ENCODE data around the gene EPDR1.

DNA sequence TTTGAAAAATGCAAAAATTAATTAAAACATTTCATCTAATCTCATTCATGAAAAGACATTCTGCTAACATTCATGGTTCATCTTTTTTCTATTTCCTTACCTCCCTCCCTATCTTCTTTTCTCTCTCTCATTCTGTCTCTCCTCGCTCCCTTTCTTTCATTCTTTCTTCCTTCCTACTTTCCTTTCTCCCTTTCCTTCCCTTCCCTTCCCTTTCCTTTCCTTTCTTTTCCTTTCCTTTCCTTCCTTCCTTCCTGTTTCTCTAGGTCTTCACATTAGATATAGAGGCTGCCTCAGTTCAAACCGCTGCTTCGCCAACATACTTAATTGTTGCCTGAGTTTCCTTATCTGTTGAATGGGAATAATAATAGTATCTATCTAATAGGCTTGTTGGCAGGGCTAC is 25.8 kb upstream of the EPDR1 start:
- TF ChIP-seq, protein P1, sequence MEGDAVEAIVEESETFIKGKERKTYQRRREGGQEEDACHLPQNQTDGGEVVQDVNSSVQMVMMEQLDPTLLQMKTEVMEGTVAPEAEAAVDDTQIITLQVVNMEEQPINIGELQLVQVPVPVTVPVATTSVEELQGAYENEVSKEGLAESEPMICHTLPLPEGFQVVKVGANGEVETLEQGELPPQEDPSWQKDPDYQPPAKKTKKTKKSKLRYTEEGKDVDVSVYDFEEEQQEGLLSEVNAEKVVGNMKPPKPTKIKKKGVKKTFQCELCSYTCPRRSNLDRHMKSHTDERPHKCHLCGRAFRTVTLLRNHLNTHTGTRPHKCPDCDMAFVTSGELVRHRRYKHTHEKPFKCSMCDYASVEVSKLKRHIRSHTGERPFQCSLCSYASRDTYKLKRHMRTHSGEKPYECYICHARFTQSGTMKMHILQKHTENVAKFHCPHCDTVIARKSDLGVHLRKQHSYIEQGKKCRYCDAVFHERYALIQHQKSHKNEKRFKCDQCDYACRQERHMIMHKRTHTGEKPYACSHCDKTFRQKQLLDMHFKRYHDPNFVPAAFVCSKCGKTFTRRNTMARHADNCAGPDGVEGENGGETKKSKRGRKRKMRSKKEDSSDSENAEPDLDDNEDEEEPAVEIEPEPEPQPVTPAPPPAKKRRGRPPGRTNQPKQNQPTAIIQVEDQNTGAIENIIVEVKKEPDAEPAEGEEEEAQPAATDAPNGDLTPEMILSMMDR (IDR thresholded peaks at IDR 0.05) = no peak
- no peak for TF ChIP-seq POLR2A (IDR thresholded peaks at IDR 0.05)

Measured in uterus (tissue), 2 donors.